HCT116 (cell line): Measurements from ENCODE around the gene FOXP2. TPM values are rescaled to one million over a fixed set of nuclear protein-coding genes. Genes with fewer than 3 reads are reported as not detected.

ENCODE experiments used
- ATAC-seq: fragments of 200-7000 bp; cut with Tn5 transposase; 2 replicates; pipeline ENCODE4 v1.9.1; 2020; ENCODE audit warnings: mild to moderate bottlenecking, moderate library complexity
- BruUV-seq: library from RNA; stranded (reverse); fragments of 400-500 nt; replicated peaks from 2 replicates; lab custom pipeline; 2021; lab: Mats Ljungman, UMichigan
- CTCF ChIA-PET: fragments of 300-600 bp; sonication (Branson Sonifier 250); formaldehyde crosslinking; loops from one replicate; lab custom pipeline; 2021; ENCODE audit warnings: antibody characterized with exemption; lab: Charles Lee
- POLR2A ChIA-PET: fragments of 300-600, 350-600 bp; sonication (Branson Sonifier 250); formaldehyde crosslinking; loops from one replicate; lab custom pipeline; 2021; ENCODE audit warnings: antibody characterized with exemption; lab: Charles Lee
- RAD21 ChIA-PET, 2 experiments: fragments of 300-600 bp; sonication (Branson Sonifier 250); formaldehyde crosslinking; loops; one replicate each; lab custom pipeline; 2023; ENCODE audit warnings: low total read pairs in 2 of 2; ENCODE audit not compliant: uncharacterized antibody in 2 of 2, unreplicated experiment in 2 of 2, low non-redundant PET in 1 of 2; lab: Charles Lee
- DNase-seq: peaks from one replicate; pipeline ENCODE4 v3.0.0-alpha.2; 2010; ENCODE audit warnings: low read depth, low spot score
- H2AFZ ChIP-seq: fragments of 200-600 bp; shearing (Covaris generic), sonication (generic); 2 replicates; pipeline ENCODE4 v1.6.1; 2017; ENCODE audit warnings: low read depth, mixed run types, mixed read lengths, antibody characterized with exemption, low read length; ENCODE audit not compliant: poor library complexity, severe bottlenecking
- H3K27ac ChIP-seq: 2 replicates; pipeline ENCODE4 v1.5.1; 2012; ENCODE audit warnings: low read depth, low read length
- H3K27me3 ChIP-seq: fragments of 200-600 bp; sonication (generic); 2 replicates; pipeline ENCODE4 v1.6.1; 2016; ENCODE audit warnings: mixed run types, low read length, mixed read lengths; ENCODE audit not compliant: insufficient read depth
- H3K36me3 ChIP-seq, 2 experiments: fragments of 200-500 bp in 1 of 2; fragments of 200-600 bp in 1 of 2; sonication (Bioruptor generic) in 1 of 2; sonication (generic) in 1 of 2; 2 replicates each; pipeline versions ENCODE4 v1.5.1 to v1.6.1; 2014 to 2016; ENCODE audit warnings: low read length in 2 of 2, inconsistent platforms in 1 of 2, mixed read lengths in 1 of 2, mixed run types in 1 of 2; ENCODE audit not compliant: insufficient read depth in 2 of 2, control insufficient read depth in 1 of 2
- H3K4me1 ChIP-seq, 2 experiments: fragments of 200-600 bp in 1 of 2; sonication (generic) in 1 of 2; 2 replicates each; pipeline versions ENCODE4 v1.5.1 to v1.6.1; 2012 to 2017; ENCODE audit warnings: low read length in 2 of 2, inconsistent platforms in 1 of 2, mild to moderate bottlenecking in 1 of 2, mixed read lengths in 1 of 2, mixed run types in 1 of 2, moderate library complexity in 1 of 2; ENCODE audit not compliant: insufficient read depth in 2 of 2, control insufficient read depth in 1 of 2
- H3K4me2 ChIP-seq: fragments of 200-600 bp; sonication (generic); 2 replicates; pipeline ENCODE4 v1.6.1; 2017; ENCODE audit warnings: mixed run types, low read length, mixed read lengths
- H3K4me3 ChIP-seq, 2 experiments: fragments of 200-600 bp in 1 of 2; sonication (generic) in 1 of 2; replicated peaks in 1 of 2; 2 replicates each; pipeline ENCODE4 v1.5.1; 2011 to 2016; ENCODE audit warnings: low read length in 2 of 2, control low read depth in 1 of 2, low read depth in 1 of 2, mild to moderate bottlenecking in 1 of 2, mixed read lengths in 1 of 2, mixed run types in 1 of 2
- H3K79me2 ChIP-seq: fragments of 200-600 bp; sonication (generic); 2 replicates; pipeline ENCODE4 v1.6.1; 2017; ENCODE audit warnings: mild to moderate bottlenecking, mixed run types, low read length, moderate library complexity, mixed read lengths; ENCODE audit not compliant: insufficient read depth
- H3K9ac ChIP-seq: fragments of 200-600 bp; sonication (generic); 2 replicates; pipeline ENCODE4 v1.6.1; 2016; ENCODE audit warnings: low read length, mixed read lengths
- H3K9me2 ChIP-seq: fragments of 200-600 bp; sonication (generic), shearing (Covaris generic); 2 replicates; pipeline ENCODE4 v1.6.1; 2017; ENCODE audit warnings: mixed run types, mild to moderate bottlenecking, moderate library complexity; ENCODE audit not compliant: insufficient read depth
- H3K9me3 ChIP-seq, 2 experiments: fragments of 200-500 bp in 1 of 2; fragments of 200-600 bp in 1 of 2; sonication (Bioruptor generic) in 1 of 2; sonication (generic) in 1 of 2; 2 replicates each; pipeline ENCODE4 v1.6.1; 2014 to 2017; ENCODE audit warnings: low read length in 2 of 2, mixed read lengths in 2 of 2, inconsistent platforms in 1 of 2, low read depth in 1 of 2, mild to moderate bottlenecking in 1 of 2, mixed run types in 1 of 2, moderate library complexity in 1 of 2; ENCODE audit not compliant: control insufficient read depth in 1 of 2, insufficient read depth in 1 of 2
- H4K20me1 ChIP-seq: fragments of 200-600 bp; sonication (generic), shearing (Covaris generic); 2 replicates; pipeline ENCODE4 v1.6.1; 2017; ENCODE audit warnings: mixed run types, mild to moderate bottlenecking, moderate library complexity; ENCODE audit not compliant: insufficient read depth
- ATF3 ChIP-seq: IDR thresholded peaks from 2 replicates; pipeline ENCODE4 v1.6.1; 2012
- CEBPB ChIP-seq: IDR thresholded peaks from 2 replicates; pipeline ENCODE4 v1.6.1; 2012; ENCODE audit warnings: low read depth
- CTCF ChIP-seq, 3 experiments: fragments of 200-600 bp in 1 of 3; sonication (generic) in 1 of 3; IDR thresholded peaks in 2 of 3; conservative IDR thresholded peaks in 1 of 3; 2 replicates each; pipeline ENCODE4 v1.5.1; 2012 to 2017; ENCODE audit warnings: low read depth in 2 of 3, low read length in 2 of 3, antibody characterized with exemption in 1 of 3, borderline replicate concordance in 1 of 3, control low read depth in 1 of 3, mild to moderate bottlenecking in 1 of 3, mixed read lengths in 1 of 3, mixed run types in 1 of 3, moderate library complexity in 1 of 3; ENCODE audit not compliant: insufficient read depth in 1 of 3
- EGR1 ChIP-seq: IDR thresholded peaks from 2 replicates; pipeline ENCODE4 v1.6.1; 2012; ENCODE audit warnings: low read depth
- RAD21 ChIP-seq: IDR thresholded peaks from 2 replicates; pipeline ENCODE4 v1.6.1; 2012; ENCODE audit warnings: low read depth, mild to moderate bottlenecking
- REST ChIP-seq: IDR thresholded peaks from 2 replicates; pipeline ENCODE4 v1.6.1; 2012; ENCODE audit warnings: low read depth
- SP1 ChIP-seq: IDR thresholded peaks from 2 replicates; pipeline ENCODE4 v1.6.1; 2012; ENCODE audit warnings: low read depth
- ZNF274 ChIP-seq: fragments of 200-500 bp; sonication (Bioruptor generic); IDR thresholded peaks from 2 replicates; pipeline ENCODE4 v1.6.1; 2014; ENCODE audit warnings: mild to moderate bottlenecking, low read depth, low read length, inconsistent platforms
- intact Hi-C: fragments of 100-400 bp; cut with micrococcal nuclease; formaldehyde crosslinking; loops from 2 replicates; pipeline ENCODE4 v1.10.0; 2022
- total RNA-seq: library from RNA; stranded (reverse); gene quantifications from one replicate; pipeline ENCODE4 v1.2.1, GENCODE V29; 2021; ENCODE audit not compliant: unreplicated experiment

Gene FOXP2
- total RNA-seq, 1 experiment from 2014 or later = 2.5 TPM

- Histone ChIP-seq H3K9me2 (no peaks in the 10 kb centered on the region), H3K27me3 (no peaks in the 10 kb centered on the region), H3K9me3 (no peaks in the 10 kb centered on the region), H2AFZ (no peak overlapping the region), H3K4me2 (no peak overlapping the region), H3K36me3 (no peaks in the 10 kb centered on the region), H3K4me1 (no peaks in the 10 kb centered on the region), H3K27ac (no peak overlapping the region), H3K4me3 (no peak overlapping the region), H3K79me2 (no peaks in the 10 kb centered on the region), H4K20me1 (no peaks in the 10 kb centered on the region; the same call in 1 of the 2 replicates), H3K9ac (no peak overlapping the region)
- TF ChIP-seq EGR1 (no peak), SP1 (no peak), REST (no peak), CTCF (IDR thresholded peaks at IDR 0.05 in 2 of 3, conservative IDR thresholded peaks at IDR 0.05 in 1 of 3; ENCODE audit: borderline replicate concordance in 1 of 3, insufficient read depth in 1 of 3, low read depth in 2 of 3, low read length in 2 of 3) (no peak), CEBPB (no peak), RAD21 (no peak), ZNF274 (no peak), ATF3 (no peak)
- intact Hi-C loops = no loop called here
- ChIA-PET POLR2A (no interaction called here), CTCF (no interaction called here), RAD21 (no interaction called here)
- DNase-seq (no peak), ATAC-seq (no peak)
- BruUV-seq = no TSS peak
These were observed 45.4 kb downstream of the FOXP2 start for GRCh38 chr7:114460021-114460420.
